Astrocyte of the spinal cord (primary cell): Measurements from ENCODE around the gene CPM.
A peak's percentile ranks its signal among the peaks of the same experiment; 100 is the strongest.

ENCODE experiments used
- DNase-seq: peaks from one replicate; pipeline ENCODE4 v3.0.0; 2011; ENCODE audit warnings: low read depth, low spot score
- H3K4me3 ChIP-seq: 2 replicates; pipeline ENCODE4 v1.5.1; 2011; ENCODE audit warnings: low read depth, mild to moderate bottlenecking, low read length, moderate library complexity
- in situ Hi-C: cut with HindIII; loops from 2 replicates; pipeline ENCODE4 v1.10.0; 2017; ENCODE audit warnings: low sequenced_read_pairs
- TF ChIP-seq, protein P1 (sequence below): IDR thresholded peaks from 2 replicates; pipeline ENCODE4 v1.5.1; 2012; ENCODE audit warnings: low read depth, mild to moderate bottlenecking, low read length, inconsistent platforms

CPM gene

DNA sequence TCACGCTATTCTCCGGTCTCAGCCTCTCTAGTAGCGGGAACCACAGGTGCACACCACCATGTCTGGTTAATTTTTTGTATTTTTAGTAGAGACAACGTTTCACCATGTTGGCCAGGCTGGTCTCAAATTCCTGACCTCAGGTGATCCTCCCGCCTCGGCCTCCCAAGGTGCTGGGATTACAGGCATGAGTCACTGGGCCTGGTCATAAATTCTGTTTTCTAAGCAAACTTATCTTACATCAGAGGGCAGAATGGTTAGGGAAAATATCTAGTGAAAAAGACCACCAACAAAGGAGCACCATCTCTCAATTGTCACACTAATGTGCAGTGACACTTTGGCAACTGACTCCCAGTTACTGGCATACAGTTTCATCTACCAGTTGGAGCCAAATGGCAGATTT lies 2.8 kb downstream of the CPM start:
- TF ChIP-seq, protein P1, sequence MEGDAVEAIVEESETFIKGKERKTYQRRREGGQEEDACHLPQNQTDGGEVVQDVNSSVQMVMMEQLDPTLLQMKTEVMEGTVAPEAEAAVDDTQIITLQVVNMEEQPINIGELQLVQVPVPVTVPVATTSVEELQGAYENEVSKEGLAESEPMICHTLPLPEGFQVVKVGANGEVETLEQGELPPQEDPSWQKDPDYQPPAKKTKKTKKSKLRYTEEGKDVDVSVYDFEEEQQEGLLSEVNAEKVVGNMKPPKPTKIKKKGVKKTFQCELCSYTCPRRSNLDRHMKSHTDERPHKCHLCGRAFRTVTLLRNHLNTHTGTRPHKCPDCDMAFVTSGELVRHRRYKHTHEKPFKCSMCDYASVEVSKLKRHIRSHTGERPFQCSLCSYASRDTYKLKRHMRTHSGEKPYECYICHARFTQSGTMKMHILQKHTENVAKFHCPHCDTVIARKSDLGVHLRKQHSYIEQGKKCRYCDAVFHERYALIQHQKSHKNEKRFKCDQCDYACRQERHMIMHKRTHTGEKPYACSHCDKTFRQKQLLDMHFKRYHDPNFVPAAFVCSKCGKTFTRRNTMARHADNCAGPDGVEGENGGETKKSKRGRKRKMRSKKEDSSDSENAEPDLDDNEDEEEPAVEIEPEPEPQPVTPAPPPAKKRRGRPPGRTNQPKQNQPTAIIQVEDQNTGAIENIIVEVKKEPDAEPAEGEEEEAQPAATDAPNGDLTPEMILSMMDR = no peak
- no peak overlapping the region for H3K4me3 ChIP-seq
- DNase-seq = no peak
- in situ Hi-C loops = no loop called here

DNA sequence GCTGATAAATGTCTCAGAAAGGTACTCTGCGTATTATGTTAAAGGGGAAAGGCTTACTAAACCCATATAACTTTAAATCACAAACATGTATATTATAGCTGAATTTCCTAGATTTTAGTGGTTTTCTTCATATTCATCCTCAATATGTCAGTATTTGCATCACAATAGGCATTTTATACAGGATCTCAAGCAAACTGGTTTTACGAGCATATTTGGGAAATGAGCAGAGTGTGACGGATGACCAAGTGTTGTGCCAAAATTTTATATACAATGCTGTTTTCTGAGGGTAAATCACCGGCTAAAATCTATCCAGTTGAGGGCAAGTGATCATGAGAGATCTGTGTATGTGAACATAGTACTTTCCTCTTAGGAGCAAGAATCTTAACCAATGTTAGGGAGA lies 8.4 kb downstream of the CPM start:
- H3K4me3 ChIP-seq = no peak overlapping the region
- in situ Hi-C loops = no loop called here
- TF ChIP-seq, protein P1 = no peak
- DNase-seq = no peak

DNA sequence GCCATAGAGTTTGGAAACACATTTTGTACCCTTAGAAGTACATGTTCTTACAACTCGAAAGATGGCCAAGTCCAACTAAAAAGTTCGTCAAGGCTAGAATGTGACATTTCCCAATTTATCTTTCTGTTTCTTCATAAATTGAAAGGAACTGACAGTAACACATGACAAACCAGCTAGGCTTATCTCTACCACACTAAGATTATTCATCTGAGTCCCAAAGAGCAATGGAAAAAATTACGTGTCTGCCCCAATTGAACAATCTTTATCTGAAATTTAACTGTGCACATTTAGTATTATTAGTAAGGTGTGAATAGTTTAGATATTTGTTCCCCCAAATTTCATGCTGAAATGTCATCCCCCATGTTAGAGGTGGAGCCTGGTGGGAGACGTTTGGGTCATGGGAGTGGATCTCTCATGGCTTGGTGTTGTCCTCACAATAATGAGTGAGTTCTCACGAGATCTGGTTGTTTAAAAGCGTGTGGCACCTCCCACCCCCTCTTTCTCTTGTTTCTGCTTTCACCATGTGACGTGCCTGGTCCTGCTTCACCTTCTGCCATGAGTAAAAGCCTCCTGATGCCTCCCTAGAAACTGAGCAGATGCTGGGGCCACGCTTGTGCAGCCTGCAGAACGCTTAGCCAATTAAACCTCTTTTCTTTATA lies 13.3 kb downstream of the CPM start:
- TF ChIP-seq, protein P1 = no peak
- in situ Hi-C loops = no loop called here
- H3K4me3 ChIP-seq = no peak overlapping the region
- no peak for DNase-seq

DNA sequence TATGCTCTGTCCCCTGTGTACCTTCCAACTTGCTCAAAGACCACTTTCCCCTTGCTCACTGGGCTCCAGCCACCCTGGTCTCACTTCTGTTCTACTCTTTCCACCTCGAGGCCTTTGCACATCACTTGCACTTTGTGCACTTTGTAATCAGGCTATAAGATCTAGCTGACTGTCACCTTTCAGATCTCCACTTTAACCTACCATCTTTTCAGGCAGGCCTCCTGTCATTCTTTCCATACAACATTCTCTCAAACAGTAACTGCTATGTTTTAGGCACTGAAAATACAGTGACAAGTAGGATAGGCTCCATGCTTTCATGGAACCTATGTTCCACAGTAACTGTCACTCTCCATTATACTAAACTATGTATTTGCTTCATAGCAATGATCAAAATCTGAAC lies 14.0 kb downstream of the CPM start:
- in situ Hi-C loops = no loop called here
- TF ChIP-seq, protein P1 = no peak
- no peak for DNase-seq

DNA sequence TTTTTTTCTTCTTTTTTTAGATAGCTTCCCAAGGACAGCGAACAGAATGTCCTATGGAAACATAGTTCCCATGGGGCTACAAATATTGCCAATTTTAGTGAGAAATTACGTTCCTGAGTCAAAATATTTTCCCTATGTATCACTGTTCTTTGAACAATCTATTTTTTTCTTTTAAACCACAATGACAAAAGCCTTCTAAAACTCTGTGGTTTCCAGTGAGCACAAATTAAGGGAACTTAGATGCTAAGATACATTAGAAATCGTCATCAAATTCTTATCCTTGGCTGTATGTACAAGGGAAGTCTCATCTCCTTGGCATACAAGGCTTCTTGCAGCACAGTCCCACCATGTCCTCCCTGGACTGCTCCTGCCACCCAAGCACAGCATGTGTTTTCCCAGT lies 17.9 kb downstream of the CPM start:
- in situ Hi-C loops = no loop called here
- DNase-seq = peak; percentile 94
- TF ChIP-seq, protein P1 = no peak
- H3K4me3 ChIP-seq = no peak overlapping the region

More for the DNA sequence above, 14.0 kb downstream of the CPM start:
- H3K4me3 ChIP-seq = no peak overlapping the region

DNA sequence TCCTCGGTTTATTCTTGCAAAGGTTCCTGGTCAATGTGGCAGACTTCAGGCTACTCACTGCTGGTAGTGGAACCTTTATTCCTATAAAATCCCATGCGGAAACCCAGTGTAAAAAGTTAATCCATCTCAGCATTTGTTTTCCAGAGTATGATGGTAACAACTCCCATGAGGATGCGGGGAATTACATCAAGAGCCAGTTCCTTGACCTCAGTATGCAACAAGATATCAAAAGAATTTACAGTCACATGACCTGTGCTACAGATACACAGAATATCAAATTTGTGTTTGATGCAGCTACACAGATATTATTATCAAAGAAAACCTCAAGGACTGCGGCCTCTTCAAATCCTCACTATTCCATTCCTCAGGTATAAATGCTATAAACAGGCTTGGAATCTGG lies 19.3 kb downstream of the CPM start:
- in situ Hi-C loops = no loop called here
- TF ChIP-seq, protein P1 = no peak
- no peak overlapping the region for H3K4me3 ChIP-seq
- DNase-seq = peak; percentile 37
